Measurements from ENCODE around the gene NT5C. TPM values are rescaled to one million over a fixed set of nuclear protein-coding genes. Genes with fewer than 3 reads are reported as not detected.

The NT5C gene
- total RNA-seq, 4 donors from 2014 or later = 62.5 to 107 (median 105) TPM

DNA sequence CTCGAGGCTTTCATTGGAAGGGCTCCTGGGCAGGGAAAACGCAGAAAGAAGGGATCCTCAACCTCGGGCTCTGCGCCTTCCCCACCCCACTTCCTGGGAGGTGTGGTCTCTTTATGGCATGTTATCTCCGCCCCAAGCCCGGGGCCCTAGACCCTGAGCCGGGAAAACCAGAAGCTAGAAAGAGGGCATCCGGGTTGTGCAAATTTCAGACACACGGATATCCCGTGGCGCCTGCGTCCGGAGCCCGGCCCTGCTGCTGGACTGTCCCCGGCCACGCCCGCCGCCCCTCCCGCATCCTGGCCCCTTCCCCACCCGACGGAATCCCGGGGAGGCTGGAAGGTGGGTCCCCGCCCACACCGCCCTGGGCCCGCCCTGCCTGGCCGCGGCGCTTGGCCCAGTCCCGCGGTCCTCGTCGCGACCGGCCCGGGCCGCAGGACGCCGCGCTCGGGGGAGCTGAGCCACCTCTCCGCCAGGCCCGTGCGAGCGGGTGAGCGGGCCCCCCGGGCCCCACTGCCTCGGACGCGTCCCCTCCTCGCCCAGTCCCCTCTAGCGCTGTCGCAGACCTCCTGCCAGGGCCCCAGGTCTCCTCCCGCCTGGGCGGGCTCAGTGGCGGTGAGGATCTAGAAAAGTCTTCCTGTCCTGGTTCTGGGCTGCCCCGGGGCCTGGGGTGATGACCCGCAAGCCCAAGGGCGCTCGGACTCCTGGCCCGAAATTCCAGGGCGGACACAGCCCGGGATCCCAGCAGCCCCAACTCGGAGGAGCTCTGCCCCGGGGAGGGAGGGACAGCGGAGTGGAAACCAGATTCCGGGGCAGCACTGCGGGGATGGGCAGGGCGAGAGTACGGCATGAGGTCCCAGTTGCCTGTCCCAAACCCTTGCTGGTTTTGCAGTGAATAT, 43.7 kb downstream of the NT5C start, which contains the start of gene SLC16A5:
Gene SLC16A5, plus strand, starts transcription at position 397 of the 896 bp plus-strand sequence. CDS start 5,683 bp downstream, outside the sequence.
- H3K4me3 ChIP-seq (ENCODE audit: low read depth, poor library complexity, severe bottlenecking) = peak within 1 kb of the TSS; percentile 56
- no peak for TF ChIP-seq POLR2A (IDR thresholded peaks at IDR 0.05)
- TF ChIP-seq, protein P1, sequence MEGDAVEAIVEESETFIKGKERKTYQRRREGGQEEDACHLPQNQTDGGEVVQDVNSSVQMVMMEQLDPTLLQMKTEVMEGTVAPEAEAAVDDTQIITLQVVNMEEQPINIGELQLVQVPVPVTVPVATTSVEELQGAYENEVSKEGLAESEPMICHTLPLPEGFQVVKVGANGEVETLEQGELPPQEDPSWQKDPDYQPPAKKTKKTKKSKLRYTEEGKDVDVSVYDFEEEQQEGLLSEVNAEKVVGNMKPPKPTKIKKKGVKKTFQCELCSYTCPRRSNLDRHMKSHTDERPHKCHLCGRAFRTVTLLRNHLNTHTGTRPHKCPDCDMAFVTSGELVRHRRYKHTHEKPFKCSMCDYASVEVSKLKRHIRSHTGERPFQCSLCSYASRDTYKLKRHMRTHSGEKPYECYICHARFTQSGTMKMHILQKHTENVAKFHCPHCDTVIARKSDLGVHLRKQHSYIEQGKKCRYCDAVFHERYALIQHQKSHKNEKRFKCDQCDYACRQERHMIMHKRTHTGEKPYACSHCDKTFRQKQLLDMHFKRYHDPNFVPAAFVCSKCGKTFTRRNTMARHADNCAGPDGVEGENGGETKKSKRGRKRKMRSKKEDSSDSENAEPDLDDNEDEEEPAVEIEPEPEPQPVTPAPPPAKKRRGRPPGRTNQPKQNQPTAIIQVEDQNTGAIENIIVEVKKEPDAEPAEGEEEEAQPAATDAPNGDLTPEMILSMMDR (IDR thresholded peaks at IDR 0.05) = no peak
- WGBS, 2 donors = 5 to 8% methylated on average over 29 to 47 of the region's 69 CpGs
- peak; percentile 84 to 98 for DNase-seq (ENCODE audit: low spot score in 2 of 2)
- intact Hi-C loops (cut with DNase I; ENCODE audit: low total_unique reads) = no loop called here

DNA sequence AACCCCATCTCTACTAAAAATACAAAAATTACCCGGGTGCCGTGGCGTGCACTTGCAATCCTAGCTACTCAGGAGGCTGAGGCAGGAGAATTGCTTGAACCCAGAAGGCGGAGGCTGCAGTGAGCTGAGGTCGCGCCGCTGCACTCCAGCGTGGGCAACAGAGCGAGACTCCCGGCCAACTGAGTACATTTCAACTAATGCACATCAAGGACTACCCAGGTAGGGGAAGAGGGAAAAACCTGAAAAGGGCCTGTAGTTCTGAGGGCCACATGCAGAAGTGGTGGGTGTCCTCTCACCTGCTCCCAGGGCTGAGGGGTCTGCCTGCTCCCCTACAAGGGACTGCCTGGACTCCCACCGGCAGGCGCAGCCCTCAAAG, 44.4 kb downstream of the NT5C start:
- 49 to 55% methylated on average over 12 of the region's 12 CpGs for WGBS, 2 donors
- H3K4me3 ChIP-seq (ENCODE audit: low read depth, poor library complexity, severe bottlenecking) = peak overlapping the region; percentile 56
- DNase-seq (ENCODE audit: low spot score in 2 of 2) = no peak
- TF ChIP-seq POLR2A (IDR thresholded peaks at IDR 0.05) = no peak
- intact Hi-C loops (cut with DNase I; ENCODE audit: low total_unique reads) = no loop called here

DNA sequence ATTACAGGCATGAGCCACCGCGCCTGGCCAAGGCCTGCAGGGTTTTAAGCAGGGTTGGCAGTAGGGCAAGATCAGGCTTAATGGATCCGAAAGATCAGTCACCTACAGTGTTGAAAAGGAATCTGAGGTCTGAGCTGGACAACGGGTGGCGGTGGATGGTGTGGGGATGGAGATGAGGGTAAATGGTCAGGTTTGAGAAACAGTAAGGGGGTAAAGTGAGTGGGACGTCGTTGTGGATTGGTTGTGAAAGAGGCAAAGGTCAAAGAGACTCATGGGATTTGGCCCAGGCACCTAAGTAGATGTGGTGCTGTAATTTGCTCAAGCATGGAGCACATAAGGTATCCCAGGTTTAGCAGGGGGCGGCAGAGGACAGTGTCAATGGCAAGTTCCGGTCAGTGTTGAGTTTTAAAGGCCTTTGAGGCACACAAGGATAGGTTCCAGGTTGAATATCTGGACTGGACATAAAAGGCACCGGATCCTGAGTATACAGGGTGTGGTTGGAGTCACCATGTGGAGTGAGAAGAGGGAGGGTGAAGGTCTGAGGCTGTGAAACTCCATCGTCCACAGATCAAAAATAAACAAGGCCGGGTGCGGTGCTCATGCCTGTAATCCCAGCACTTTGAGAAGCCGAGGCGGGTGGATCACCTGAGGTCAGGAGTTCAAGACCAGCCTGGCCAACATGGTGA, 44.9 kb downstream of the NT5C start:
- no peak overlapping the region for H3K4me3 ChIP-seq (ENCODE audit: low read depth, poor library complexity, severe bottlenecking)

DNA sequence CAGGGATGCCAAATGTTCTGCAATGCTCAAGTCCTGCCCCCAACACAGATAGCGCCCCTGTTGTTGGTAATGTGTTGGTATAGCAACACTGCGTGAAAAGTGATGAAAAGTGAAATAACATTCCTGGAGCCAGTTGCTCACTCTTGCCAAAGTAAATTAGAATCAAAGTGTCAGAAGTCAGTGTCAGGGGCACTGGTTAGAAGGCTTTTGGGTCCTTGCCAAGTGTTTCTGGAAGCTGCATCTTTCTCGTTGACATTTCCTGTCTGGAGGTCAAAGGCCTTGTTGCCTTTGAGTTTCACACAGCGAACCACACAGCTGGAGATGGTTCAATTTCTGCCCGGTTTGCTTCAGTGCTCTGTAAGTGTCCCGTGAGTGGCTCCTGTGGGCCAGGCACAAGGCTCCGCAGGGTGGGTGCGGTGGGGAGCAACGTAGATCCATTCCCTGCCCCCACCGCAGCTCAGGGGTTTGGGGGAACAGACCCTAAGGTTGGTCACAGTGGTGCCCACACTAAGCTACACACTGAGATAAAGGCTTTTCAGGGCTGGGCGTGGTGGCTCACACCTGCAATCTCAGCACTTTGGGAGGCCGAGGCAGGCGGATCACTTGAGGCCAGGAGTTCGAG, 47.4 kb downstream of the NT5C start:
- H3K4me3 ChIP-seq (ENCODE audit: low read depth, poor library complexity, severe bottlenecking) = no peak overlapping the region
- 59 to 70% methylated on average over 11 to 14 of the region's 14 CpGs for WGBS, 2 donors
- intact Hi-C loops (cut with DNase I; ENCODE audit: low total_unique reads) = no loop called here
- TF ChIP-seq POLR2A (IDR thresholded peaks at IDR 0.05) = no peak
- TF ChIP-seq, protein P1 (IDR thresholded peaks at IDR 0.05) = no peak
- DNase-seq (ENCODE audit: low spot score in 2 of 2) = no peak

More for the DNA sequence above, 44.9 kb downstream of the NT5C start:
- intact Hi-C loops (cut with DNase I; ENCODE audit: low total_unique reads) = no loop called here
- DNase-seq (ENCODE audit: low spot score in 2 of 2) = no peak
- 75 to 79% methylated on average over 15 of the region's 15 CpGs for WGBS, 2 donors
- TF ChIP-seq, protein P1 (IDR thresholded peaks at IDR 0.05) = no peak
- no peak for TF ChIP-seq POLR2A (IDR thresholded peaks at IDR 0.05)

DNA sequence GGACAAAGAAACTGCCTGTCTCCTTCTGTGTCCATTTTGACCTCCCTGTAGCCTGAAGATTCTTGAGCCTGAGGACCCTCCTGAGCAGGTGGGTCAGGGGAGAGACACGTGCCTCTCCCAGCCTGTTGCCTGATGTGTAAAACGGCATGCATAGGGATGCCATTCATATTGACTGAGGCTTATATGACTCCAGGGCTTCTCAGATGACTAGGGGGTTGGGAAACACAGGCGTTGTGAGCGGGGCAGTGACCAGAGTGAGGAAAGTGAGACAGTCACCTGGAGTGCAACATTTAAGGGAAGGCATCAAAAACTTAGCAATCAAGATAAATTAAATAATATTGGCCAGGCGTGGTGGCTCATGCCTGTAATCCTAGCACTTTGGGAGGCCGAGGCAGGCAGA, 48.9 kb downstream of the NT5C start:
- intact Hi-C loops (cut with DNase I; ENCODE audit: low total_unique reads) = no loop called here
- WGBS, 2 donors = 81 to 88% methylated on average over 6 of the region's 6 CpGs
- DNase-seq (ENCODE audit: low spot score in 2 of 2) = no peak
- no peak overlapping the region for H3K4me3 ChIP-seq (ENCODE audit: low read depth, poor library complexity, severe bottlenecking)
- TF ChIP-seq POLR2A (IDR thresholded peaks at IDR 0.05) = no peak
- TF ChIP-seq, protein P1 (IDR thresholded peaks at IDR 0.05) = no peak
